ENCODE data around the gene PLIN4.

GRCh38 chr19:4537953-4538600 is 19.8 kb upstream of the PLIN4 start:
- TF ChIP-seq POLR2A (IDR thresholded peaks at IDR 0.05) = no peak
- TF ChIP-seq, protein P1, sequence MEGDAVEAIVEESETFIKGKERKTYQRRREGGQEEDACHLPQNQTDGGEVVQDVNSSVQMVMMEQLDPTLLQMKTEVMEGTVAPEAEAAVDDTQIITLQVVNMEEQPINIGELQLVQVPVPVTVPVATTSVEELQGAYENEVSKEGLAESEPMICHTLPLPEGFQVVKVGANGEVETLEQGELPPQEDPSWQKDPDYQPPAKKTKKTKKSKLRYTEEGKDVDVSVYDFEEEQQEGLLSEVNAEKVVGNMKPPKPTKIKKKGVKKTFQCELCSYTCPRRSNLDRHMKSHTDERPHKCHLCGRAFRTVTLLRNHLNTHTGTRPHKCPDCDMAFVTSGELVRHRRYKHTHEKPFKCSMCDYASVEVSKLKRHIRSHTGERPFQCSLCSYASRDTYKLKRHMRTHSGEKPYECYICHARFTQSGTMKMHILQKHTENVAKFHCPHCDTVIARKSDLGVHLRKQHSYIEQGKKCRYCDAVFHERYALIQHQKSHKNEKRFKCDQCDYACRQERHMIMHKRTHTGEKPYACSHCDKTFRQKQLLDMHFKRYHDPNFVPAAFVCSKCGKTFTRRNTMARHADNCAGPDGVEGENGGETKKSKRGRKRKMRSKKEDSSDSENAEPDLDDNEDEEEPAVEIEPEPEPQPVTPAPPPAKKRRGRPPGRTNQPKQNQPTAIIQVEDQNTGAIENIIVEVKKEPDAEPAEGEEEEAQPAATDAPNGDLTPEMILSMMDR (IDR thresholded peaks at IDR 0.05 in 8 of 11, conservative IDR thresholded peaks at IDR 0.05 in 3 of 11) = no peak
